CD8-positive, alpha-beta memory T cell (primary cell): ENCODE results near the gene TLE4. TPM values are rescaled to one million over a fixed set of nuclear protein-coding genes. Genes with fewer than 3 reads are reported as not detected.
A peak's percentile ranks its signal among the peaks of the same experiment; 100 is the strongest.

ENCODE experiments used
- CTCF ChIA-PET: fragments of 350-600 bp; sonication (Branson Sonifier 250); formaldehyde crosslinking; loops from one replicate; lab custom pipeline; 2021; ENCODE audit warnings: antibody characterized with exemption; lab: Charles Lee
- POLR2A ChIA-PET: fragments of 350-600 bp; sonication (Branson Sonifier 250); formaldehyde crosslinking; loops from one replicate; lab custom pipeline; 2021; ENCODE audit warnings: antibody characterized with exemption; lab: Charles Lee
- DNase-seq, 5 donors: peaks; one replicate each; pipeline versions ENCODE4 v3.0.0 to v3.0.0-alpha.2; 2020 to 2022; ENCODE audit warnings: mixed read lengths in 1 of 5
- H3K27ac ChIP-seq: one replicate; pipeline ENCODE4 v1.7.0; 2013; ENCODE audit warnings: low read depth, mild to moderate bottlenecking, low read length, moderate library complexity
- H3K27me3 ChIP-seq: 2 replicates; pipeline ENCODE4 v1.7.0; 2013; ENCODE audit warnings: low read length, mild to moderate bottlenecking; ENCODE audit not compliant: insufficient read depth, poor library complexity, severe bottlenecking
- H3K36me3 ChIP-seq: 2 replicates; pipeline ENCODE4 v1.7.0; 2013; ENCODE audit warnings: mild to moderate bottlenecking, low read length, moderate library complexity; ENCODE audit not compliant: insufficient read depth
- H3K4me1 ChIP-seq: 2 replicates; pipeline ENCODE4 v1.7.0; 2013; ENCODE audit warnings: mild to moderate bottlenecking, low read length, moderate library complexity; ENCODE audit not compliant: insufficient read depth
- H3K4me3 ChIP-seq: 2 replicates; pipeline ENCODE4 v1.7.0; 2013; ENCODE audit warnings: mild to moderate bottlenecking, low read length
- H3K9me3 ChIP-seq: 2 replicates; pipeline ENCODE4 v1.7.0; 2013; ENCODE audit warnings: mild to moderate bottlenecking, low read length
- H3K27ac Mint-ChIP-seq, 8 donors: one replicate each; pipeline ENCODE4 v1.8.0; 2020 to 2021; ENCODE audit warnings: mixed read lengths in 8 of 8, mild to moderate bottlenecking in 6 of 8, inconsistent platforms in 3 of 8, moderate library complexity in 3 of 8
- H3K27me3 Mint-ChIP-seq, 2 donors: one replicate each; pipeline ENCODE4 v1.8.0; 2020 to 2021; ENCODE audit warnings: mixed read lengths in 2 of 2, mild to moderate bottlenecking in 1 of 2, moderate library complexity in 1 of 2
- H3K36me3 Mint-ChIP-seq, 3 donors: one replicate each; pipeline ENCODE4 v1.8.0; 2020 to 2021; ENCODE audit warnings: mixed read lengths in 3 of 3, inconsistent platforms in 1 of 3, mild to moderate bottlenecking in 1 of 3
- H3K4me1 Mint-ChIP-seq, 3 donors: one replicate each; pipeline ENCODE4 v1.8.0; 2020 to 2021; ENCODE audit warnings: mixed read lengths in 3 of 3, inconsistent platforms in 1 of 3, mild to moderate bottlenecking in 1 of 3
- H3K4me3 Mint-ChIP-seq, 7 donors: one replicate each; pipeline ENCODE4 v1.8.0; 2020 to 2021; ENCODE audit warnings: mixed read lengths in 7 of 7, mild to moderate bottlenecking in 6 of 7, moderate library complexity in 4 of 7, inconsistent platforms in 2 of 7
- H3K9me3 Mint-ChIP-seq, 5 donors: one replicate each; pipeline ENCODE4 v1.8.0; 2020 to 2022; ENCODE audit warnings: mixed read lengths in 5 of 5, mild to moderate bottlenecking in 3 of 5, moderate library complexity in 2 of 5, inconsistent platforms in 1 of 5
- polyA plus RNA-seq: library from polyadenylated mRNA; unstranded; fragments of 300-500 nt; fragmentation: Illumina TruSeq; gene quantifications from one replicate; pipeline ENCODE4 v1.2.3, GENCODE V29; 2021
- total RNA-seq, 2 experiments: library from RNA; stranded (reverse); gene quantifications; one replicate each; pipeline ENCODE4 v1.2.3, GENCODE V29; 2021

The TLE4 gene
- total and polyA plus RNA-seq, 3 experiments from 2014 or later = 28.1 to 41.6 (median 29.2) TPM

- H3K9me3 ChIP-seq = no peaks in the 10 kb centered on the region
- H3K36me3 ChIP-seq = no peaks in the 10 kb centered on the region
- H3K4me1 ChIP-seq = peaks cover 11% of the 10 kb centered on the region
- DNase-seq = no peak
- Mint-ChIP-seq H3K27me3 (no peaks in the 10 kb centered on the region), H3K9me3 (no peaks in the 10 kb centered on the region), H3K4me1 (peaks cover 42 to 80% (median 65%) of the 10 kb centered on the region in 3 donors), H3K27ac (no peak overlapping the region), H3K4me3 (no peak overlapping the region), H3K36me3 (peaks cover 0 to 7% (median 3%) of the 10 kb centered on the region in 3 donors)
- H3K27ac ChIP-seq = no peak overlapping the region
- no peaks in the 10 kb centered on the region for H3K27me3 ChIP-seq
- POLR2A ChIA-PET = no interaction called here
- CTCF ChIA-PET = no interaction called here
- no peak overlapping the region for H3K4me3 ChIP-seq
Observed at GRCh38 chr9:79684059-79684458, 112.3 kb downstream of the TLE4 start.

DNA sequence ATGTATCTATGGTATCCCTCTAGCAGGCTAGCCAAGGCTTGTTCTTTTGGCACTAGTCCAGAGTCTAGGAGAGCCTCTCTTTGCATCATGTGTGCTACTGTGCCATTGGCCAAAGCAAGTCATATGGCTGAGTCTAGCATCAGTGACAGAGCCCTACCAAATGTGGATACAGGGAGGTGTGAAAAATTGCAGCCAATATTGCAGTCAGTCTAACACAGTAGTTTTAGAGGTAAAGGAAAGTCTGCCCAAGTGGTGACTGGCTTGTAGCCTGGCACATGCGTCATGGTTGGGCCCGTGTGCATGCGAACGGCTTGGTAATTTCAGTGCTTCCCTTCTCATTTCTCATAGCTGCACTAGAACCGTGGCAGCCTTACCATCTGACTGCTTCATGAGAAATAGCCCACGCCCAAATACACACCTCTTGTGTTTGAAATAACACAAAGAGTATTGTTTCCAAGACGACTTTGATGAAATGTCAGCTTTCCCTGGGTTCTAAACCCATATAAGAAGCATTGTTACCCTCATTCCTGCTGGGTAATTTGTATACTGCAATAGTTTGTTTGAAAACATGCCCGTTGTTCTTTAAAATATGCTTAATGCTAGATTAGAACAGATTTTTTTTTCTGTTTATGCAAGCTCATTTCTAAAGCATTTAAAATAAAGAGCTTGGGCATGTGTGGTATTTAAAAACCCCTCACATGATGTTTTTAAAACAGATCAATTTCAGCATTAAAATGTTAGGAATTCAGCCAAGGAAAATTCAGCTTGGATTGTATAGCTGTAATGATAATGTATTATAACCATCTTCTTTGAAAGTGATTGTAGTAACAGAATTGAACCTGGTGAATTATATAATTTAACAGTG is 113.2 kb downstream of the TLE4 start:
- H3K27me3 Mint-ChIP-seq = no peaks in the 10 kb centered on the region
- DNase-seq = no peak
- no peaks in the 10 kb centered on the region for H3K9me3 Mint-ChIP-seq
- Histone ChIP-seq H3K36me3 (no peaks in the 10 kb centered on the region), H3K27me3 (no peaks in the 10 kb centered on the region), H3K27ac (no peak overlapping the region), H3K9me3 (no peaks in the 10 kb centered on the region), H3K4me3 (no peak overlapping the region), H3K4me1 (peaks cover 11% of the 10 kb centered on the region)
- no peak overlapping the region for H3K4me3 Mint-ChIP-seq
- POLR2A ChIA-PET = no interaction called here
- H3K4me1 Mint-ChIP-seq = peaks cover 42 to 86% (median 72%) of the 10 kb centered on the region in 3 donors
- peak overlapping the region in 1 of 8 donors; percentile 20 for H3K27ac Mint-ChIP-seq
- H3K36me3 Mint-ChIP-seq = peaks cover 0 to 7% (median 3%) of the 10 kb centered on the region in 3 donors
- CTCF ChIA-PET = interaction anchor here (1.0 kb wide), 1 partner anchor 19 kb away, joined by 3 read pairs; no protein-coding TSS in a partner anchor

- Mint-ChIP-seq H3K9me3 (no peaks in the 10 kb centered on the region), H3K4me1 (peaks cover 40 to 85% (median 74%) of the 10 kb centered on the region in 3 donors), H3K27ac (no peak overlapping the region), H3K4me3 (no peak overlapping the region), H3K27me3 (no peaks in the 10 kb centered on the region), H3K36me3 (peaks cover 0 to 7% (median 2%) of the 10 kb centered on the region in 3 donors)
- H3K4me3 ChIP-seq = no peak overlapping the region
- ChIA-PET POLR2A (no interaction called here), CTCF (interaction anchor here (1.0 kb wide), 1 partner anchor 18 kb away, joined by 3 read pairs; no protein-coding TSS in a partner anchor)
- H3K27me3 ChIP-seq = no peaks in the 10 kb centered on the region
- no peaks in the 10 kb centered on the region for H3K36me3 ChIP-seq
- peaks cover 11% of the 10 kb centered on the region for H3K4me1 ChIP-seq
- no peaks in the 10 kb centered on the region for H3K9me3 ChIP-seq
- no peak for DNase-seq
- no peak overlapping the region for H3K27ac ChIP-seq
Observed at GRCh38 chr9:79685577-79685976, 113.8 kb downstream of the TLE4 start.

DNA sequence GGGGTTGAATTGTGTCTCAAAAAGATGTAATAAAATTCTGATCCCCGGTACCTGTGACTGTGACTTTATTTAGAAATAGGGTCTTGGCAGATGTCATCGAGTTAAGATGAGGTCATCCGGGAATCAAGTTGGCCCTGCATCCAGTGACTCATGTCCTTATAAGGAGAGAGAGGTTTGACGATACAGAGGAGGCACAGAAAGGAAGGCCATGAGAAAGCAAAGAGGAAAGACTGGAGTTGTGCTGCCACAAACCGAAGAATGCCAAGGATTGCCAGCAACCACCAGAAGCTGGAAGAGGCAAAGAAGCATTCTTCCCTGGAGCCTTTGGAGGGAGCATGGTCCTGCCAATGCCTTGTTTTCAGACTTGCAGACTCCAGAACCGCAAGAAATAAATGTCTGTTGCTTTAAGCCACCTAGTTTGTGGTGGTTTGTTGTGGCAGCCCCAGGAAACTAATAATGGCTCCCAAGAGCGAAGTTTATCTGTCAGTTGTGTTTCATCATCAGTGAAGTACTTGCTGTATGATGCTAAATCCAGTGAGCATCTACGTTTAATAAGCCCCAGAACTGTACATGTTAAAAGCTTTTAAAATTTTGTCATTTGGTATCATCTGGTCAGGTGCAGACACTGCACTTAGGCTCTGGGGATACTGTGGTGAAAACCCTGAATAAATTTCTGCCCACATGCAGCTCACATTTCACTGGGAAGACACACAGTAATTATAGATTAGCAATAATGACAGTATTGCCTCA is 114.8 kb downstream of the TLE4 start:
- H3K27me3 Mint-ChIP-seq = no peaks in the 10 kb centered on the region
- H3K4me3 Mint-ChIP-seq = peak overlapping the region in 6 of 7 donors; percentile 23 to 86 (median 40)
- ChIA-PET CTCF (no interaction called here), POLR2A (interaction anchor here (1.1 kb wide), 1 partner anchor 116 kb away, joined by 3 read pairs; no protein-coding TSS in a partner anchor)
- H3K9me3 Mint-ChIP-seq = no peaks in the 10 kb centered on the region
- no peak overlapping the region for H3K27ac ChIP-seq
- peaks cover 37 to 83% (median 72%) of the 10 kb centered on the region in 3 donors for H3K4me1 Mint-ChIP-seq
- H3K27me3 ChIP-seq = no peaks in the 10 kb centered on the region
- H3K9me3 ChIP-seq = no peaks in the 10 kb centered on the region
- H3K36me3 ChIP-seq = no peaks in the 10 kb centered on the region
- H3K27ac Mint-ChIP-seq = peak overlapping the region in 7 of 8 donors; percentile 27 to 85 (median 70)
- H3K36me3 Mint-ChIP-seq = peaks cover 0 to 10% (median 4%) of the 10 kb centered on the region in 3 donors
- H3K4me1 ChIP-seq = peaks cover 11% of the 10 kb centered on the region
- DNase-seq = no peak
- H3K4me3 ChIP-seq = no peak overlapping the region

DNA sequence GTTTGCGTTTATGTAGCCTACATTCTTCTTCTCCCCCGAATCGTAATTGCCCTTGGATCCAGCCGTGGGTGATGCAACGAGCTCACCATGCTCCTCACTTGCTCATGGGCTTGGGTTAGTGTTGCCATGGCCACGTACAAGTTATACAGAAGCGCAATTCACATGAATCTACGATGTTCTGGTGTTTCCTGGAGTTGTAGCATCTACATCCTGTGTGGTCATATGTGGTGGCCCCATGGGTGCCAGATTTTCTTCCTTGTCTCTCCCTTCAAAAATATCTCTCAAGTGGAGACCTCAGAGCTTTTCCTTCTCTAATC is 115.3 kb downstream of the TLE4 start:
- DNase-seq = peak in 3 of 5 donors; percentile 42 to 48 (median 48)
- Mint-ChIP-seq H3K4me1 (peaks cover 37 to 82% (median 75%) of the 10 kb centered on the region in 3 donors), H3K4me3 (peak overlapping the region in 6 of 7 donors; percentile 23 to 86 (median 40)), H3K27ac (peak overlapping the region in 6 of 8 donors; percentile 27 to 85 (median 71)), H3K36me3 (peaks cover 0 to 10% (median 7%) of the 10 kb centered on the region in 3 donors), H3K27me3 (no peaks in the 10 kb centered on the region), H3K9me3 (no peaks in the 10 kb centered on the region)
- ChIA-PET CTCF (no interaction called here), POLR2A (interaction anchor here (1.1 kb wide), 1 partner anchor 116 kb away, joined by 3 read pairs; no protein-coding TSS in a partner anchor)
- H3K36me3 ChIP-seq = no peaks in the 10 kb centered on the region
- peaks cover 11% of the 10 kb centered on the region for H3K4me1 ChIP-seq
- no peak overlapping the region for H3K27ac ChIP-seq
- no peaks in the 10 kb centered on the region for H3K27me3 ChIP-seq
- no peak overlapping the region for H3K4me3 ChIP-seq
- no peaks in the 10 kb centered on the region for H3K9me3 ChIP-seq

- no peaks in the 10 kb centered on the region for H3K9me3 ChIP-seq
- peaks cover 40 to 85% (median 76%) of the 10 kb centered on the region in 3 donors for H3K4me1 Mint-ChIP-seq
- peaks cover 11% of the 10 kb centered on the region for H3K4me1 ChIP-seq
- H3K36me3 ChIP-seq = no peaks in the 10 kb centered on the region
- peak overlapping the region in 2 of 8 donors; percentile 5 to 19 for H3K27ac Mint-ChIP-seq
- peaks cover 0 to 10% (median 5%) of the 10 kb centered on the region in 3 donors for H3K36me3 Mint-ChIP-seq
- H3K27me3 Mint-ChIP-seq = no peaks in the 10 kb centered on the region
- POLR2A ChIA-PET = no interaction called here
- H3K4me3 Mint-ChIP-seq = no peak overlapping the region
- CTCF ChIA-PET = no interaction called here
- DNase-seq = no peak
- no peak overlapping the region for H3K27ac ChIP-seq
- H3K27me3 ChIP-seq = no peaks in the 10 kb centered on the region
- H3K4me3 ChIP-seq = no peak overlapping the region
- no peaks in the 10 kb centered on the region for H3K9me3 Mint-ChIP-seq
Observed at GRCh38 chr9:79688363-79688762, 116.6 kb downstream of the TLE4 start.

DNA sequence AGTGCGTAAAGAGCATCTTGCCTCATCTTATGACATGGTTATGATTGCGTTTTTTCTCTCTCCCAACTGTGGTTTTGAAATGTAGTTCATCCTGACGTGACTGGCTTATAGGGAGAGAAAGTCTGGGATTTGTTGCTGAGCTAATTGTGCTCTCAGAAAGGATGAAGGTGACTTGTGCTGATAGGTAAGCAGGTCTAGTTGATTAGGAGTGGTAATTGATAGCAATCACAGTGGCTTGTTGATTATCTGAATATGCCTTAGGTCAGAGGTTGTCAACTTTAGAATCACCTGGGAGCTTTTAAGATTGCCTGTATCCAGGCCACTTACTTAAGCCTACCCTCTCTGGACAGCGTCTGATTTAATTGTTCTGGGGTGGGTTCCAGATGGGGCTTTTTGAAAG is 117.8 kb downstream of the TLE4 start:
- Mint-ChIP-seq H3K27me3 (peaks cover 0 to 2% of the 10 kb centered on the region in 2 donors), H3K4me3 (no peak overlapping the region), H3K27ac (peak overlapping the region in 3 of 8 donors; percentile 15 to 55 (median 39)), H3K36me3 (peaks cover 0 to 8% (median 5%) of the 10 kb centered on the region in 3 donors), H3K4me1 (peaks cover 48 to 88% (median 87%) of the 10 kb centered on the region in 3 donors), H3K9me3 (no peaks in the 10 kb centered on the region)
- no peak for DNase-seq
- Histone ChIP-seq H3K27me3 (no peaks in the 10 kb centered on the region), H3K4me1 (peaks cover 11% of the 10 kb centered on the region), H3K9me3 (no peaks in the 10 kb centered on the region), H3K36me3 (no peaks in the 10 kb centered on the region), H3K27ac (no peak overlapping the region), H3K4me3 (no peak overlapping the region)
- CTCF ChIA-PET = no interaction called here
- POLR2A ChIA-PET = no interaction called here
